OCI-LY7 (cell line): Measurements from ENCODE around the gene SHISAL1. TPM values are rescaled to one million over a fixed set of nuclear protein-coding genes. Genes with fewer than 3 reads are reported as not detected.

Experiments used
- BruUV-seq: library from RNA; stranded (reverse); fragments of 400-500 nt; replicated peaks from 2 replicates; lab custom pipeline; 2021; lab: Mats Ljungman, UMichigan
- CTCF ChIA-PET: fragments of 300-600 bp; sonication (Branson Sonifier 250); formaldehyde crosslinking; loops from one replicate; lab custom pipeline; 2022; ENCODE audit warnings: antibody characterized with exemption; ENCODE audit not compliant: unreplicated experiment; lab: Charles Lee
- POLR2A ChIA-PET: fragments of 300-600 bp; sonication (Branson Sonifier 250); formaldehyde crosslinking; loops from one replicate; lab custom pipeline; 2022; ENCODE audit warnings: antibody characterized with exemption; lab: Charles Lee
- DNase-seq: peaks from one replicate; pipeline ENCODE4 v3.0.0-alpha.2; 2015; ENCODE audit warnings: low spot score
- H2AFZ ChIP-seq: fragments of 200-600 bp; sonication (generic), shearing (Covaris generic); 2 replicates; pipeline ENCODE4 v1.6.1; 2014; ENCODE audit warnings: mild to moderate bottlenecking, antibody characterized with exemption, low read length, moderate library complexity
- H3K27ac ChIP-seq: fragments of 200-600 bp; sonication (generic); 2 replicates; pipeline ENCODE4 v1.5.1; 2014; ENCODE audit warnings: mixed run types, low read depth, mild to moderate bottlenecking, moderate library complexity, low read length, inconsistent platforms; ENCODE audit not compliant: poor library complexity, severe bottlenecking
- H3K36me3 ChIP-seq: fragments of 200-600 bp; sonication (generic); 2 replicates; pipeline ENCODE4 v1.6.1; 2014; ENCODE audit warnings: mild to moderate bottlenecking, antibody characterized with exemption, low read length, moderate library complexity, mixed read lengths; ENCODE audit not compliant: insufficient read depth
- H3K4me1 ChIP-seq: fragments of 200-600 bp; sonication (generic); 2 replicates; pipeline ENCODE4 v1.5.1; 2014; ENCODE audit warnings: mild to moderate bottlenecking, low read length; ENCODE audit not compliant: insufficient read depth, poor library complexity, severe bottlenecking
- H3K4me2 ChIP-seq: fragments of 200-600 bp; sonication (generic); 2 replicates; pipeline ENCODE4 v1.6.1; 2014; ENCODE audit warnings: mild to moderate bottlenecking, low read length
- H3K4me3 ChIP-seq: fragments of 200-600 bp; sonication (generic); 2 replicates; pipeline ENCODE4 v1.5.1; 2014; ENCODE audit warnings: mild to moderate bottlenecking, low read depth, low read length; ENCODE audit not compliant: poor library complexity, severe bottlenecking
- H3K79me2 ChIP-seq: fragments of 200-600 bp; sonication (generic); 2 replicates; pipeline ENCODE4 v1.6.1; 2016; ENCODE audit warnings: low read depth, mild to moderate bottlenecking, low read length, moderate library complexity, mixed read lengths; ENCODE audit not compliant: insufficient read depth
- H3K9me2 ChIP-seq: fragments of 200-600 bp; sonication (generic); 2 replicates; pipeline ENCODE4 v1.6.1; 2016; ENCODE audit warnings: mild to moderate bottlenecking, low read length, mixed read lengths; ENCODE audit not compliant: insufficient read depth
- H3K9me3 ChIP-seq: fragments of 200-600 bp; sonication (generic); 2 replicates; pipeline ENCODE4 v1.6.1; 2014; ENCODE audit warnings: mild to moderate bottlenecking, mixed run types, low read length, mixed read lengths
- H4K20me1 ChIP-seq: fragments of 200-600 bp; sonication (generic); 2 replicates; pipeline ENCODE4 v1.6.1; 2014; ENCODE audit warnings: mild to moderate bottlenecking, antibody characterized with exemption, low read length, moderate library complexity, mixed read lengths; ENCODE audit not compliant: insufficient read depth
- CTCF ChIP-seq: fragments of 200-600 bp; sonication (generic); conservative IDR thresholded peaks from 2 replicates; pipeline ENCODE4 v1.5.1; 2014; ENCODE audit warnings: mild to moderate bottlenecking, antibody characterized with exemption, low read length, moderate library complexity, mixed read lengths
- EZH2phosphoT487 ChIP-seq: fragments of 200-600 bp; sonication (generic); IDR thresholded peaks from 2 replicates; pipeline ENCODE4 v1.6.1; 2018; ENCODE audit warnings: low read depth, borderline replicate concordance, mild to moderate bottlenecking, mixed run types, antibody characterized with exemption, low read length, moderate library complexity, mixed read lengths
- intact Hi-C: fragments of 100-400 bp; cut with micrococcal nuclease; formaldehyde crosslinking; loops from one replicate; pipeline ENCODE4 v1.10.0; 2022; ENCODE audit not compliant: unreplicated experiment
- total RNA-seq, 2 experiments: library from RNA; depleted of rRNA in 1 of 2; stranded (reverse); fragments of >200 nt in 1 of 2; shearing (Covaris generic) in 1 of 2; gene quantifications; 2 replicates each; pipeline ENCODE4 v1.2.3, GENCODE V29; 2014 to 2022

The SHISAL1 gene
- total RNA-seq, 2 experiments from 2014 or later, result not detected

- ChIA-PET CTCF (no interaction called here), POLR2A (interaction anchor here (0.6 kb wide), 1 partner anchor 199 kb away, joined by 5 read pairs; no protein-coding TSS in a partner anchor)
- H3K4me2 ChIP-seq, result no peak overlapping the region
- TF ChIP-seq CTCF, result no peak
- no peaks in the 10 kb centered on the region for H3K4me1 ChIP-seq
- H3K79me2 ChIP-seq, result no peaks in the 10 kb centered on the region
- DNase-seq, result no peak
- no TSS peak for BruUV-seq
- no peaks in the 10 kb centered on the region for H3K9me2 ChIP-seq
- no peak overlapping the region for H3K27ac ChIP-seq
- intact Hi-C loops, result no loop called here
- H2AFZ ChIP-seq, result no peak overlapping the region
- no peak overlapping the region for H3K4me3 ChIP-seq
- no peaks in the 10 kb centered on the region for H3K36me3 ChIP-seq
- no peaks in the 10 kb centered on the region; the same call in 1 of the 2 replicates for H4K20me1 ChIP-seq
- H3K9me3 ChIP-seq, result no peaks in the 10 kb centered on the region
Observed at GRCh38 chr22:44359496-44360110, 46.9 kb upstream of the SHISAL1 start.

GRCh38 chr22:44358709-44359440 lies 46.1 kb upstream of the SHISAL1 start:
- Histone ChIP-seq H3K4me1 (no peaks in the 10 kb centered on the region), H3K9me2 (no peaks in the 10 kb centered on the region), H2AFZ (no peak overlapping the region), H4K20me1 (no peaks in the 10 kb centered on the region; the same call in 1 of the 2 replicates), H3K9me3 (no peaks in the 10 kb centered on the region), H3K4me2 (no peak overlapping the region), H3K27ac (no peak overlapping the region), H3K4me3 (no peak overlapping the region), H3K79me2 (no peaks in the 10 kb centered on the region), H3K36me3 (no peaks in the 10 kb centered on the region)
- CTCF ChIA-PET, result no interaction called here
- TF ChIP-seq EZH2phosphoT487 (no peak), CTCF (no peak)
- BruUV-seq, result no TSS peak
- no peak for DNase-seq
- intact Hi-C loops, result no loop called here
- POLR2A ChIA-PET, result no interaction called here

- no peak overlapping the region for H3K4me2 ChIP-seq
- no peak overlapping the region for H3K4me3 ChIP-seq
- POLR2A ChIA-PET, result interaction anchor here (0.6 kb wide), 1 partner anchor 923 kb away, joined by 3 read pairs; no protein-coding TSS in a partner anchor
- no peaks in the 10 kb centered on the region for H3K79me2 ChIP-seq
- H3K9me3 ChIP-seq, result no peaks in the 10 kb centered on the region
- H4K20me1 ChIP-seq, result no peaks in the 10 kb centered on the region; the same call in 1 of the 2 replicates
- H3K27ac ChIP-seq, result no peak overlapping the region
- BruUV-seq, result no TSS peak
- CTCF ChIA-PET, result no interaction called here
- H2AFZ ChIP-seq, result no peak overlapping the region
- no peak for DNase-seq
- H3K4me1 ChIP-seq, result no peaks in the 10 kb centered on the region
- intact Hi-C loops, result no loop called here
- TF ChIP-seq CTCF, result no peak
- TF ChIP-seq EZH2phosphoT487, result no peak
- H3K9me2 ChIP-seq, result no peaks in the 10 kb centered on the region
- H3K36me3 ChIP-seq, result no peaks in the 10 kb centered on the region
Observed at GRCh38 chr22:44357966-44358465, 45.3 kb upstream of the SHISAL1 start.
